Chondrocyte (in vitro differentiated cells): Measurements from ENCODE around the gene VSX1. TPM values are rescaled to one million over a fixed set of nuclear protein-coding genes. Genes with fewer than 3 reads are reported as not detected.

Experiments used
- DNase-seq: peaks from one replicate; pipeline ENCODE4 v3.0.0; 2021; ENCODE audit warnings: mixed read lengths, low spot score
- H3K27ac Mint-ChIP-seq: one replicate; pipeline ENCODE4 v1.8.0; 2021; ENCODE audit warnings: mild to moderate bottlenecking, moderate library complexity, mixed read lengths; ENCODE audit not compliant: unreplicated experiment
- H3K27me3 Mint-ChIP-seq: 2 replicates; pipeline ENCODE4 v1.8.0; 2021; ENCODE audit warnings: low read depth, mixed read lengths
- H3K36me3 Mint-ChIP-seq: 2 replicates; pipeline ENCODE4 v1.8.0; 2021; ENCODE audit warnings: low read depth, mixed read lengths
- H3K4me1 Mint-ChIP-seq: 2 replicates; pipeline ENCODE4 v1.8.0; 2021; ENCODE audit warnings: low read depth, mild to moderate bottlenecking, mixed read lengths
- H3K4me3 Mint-ChIP-seq: one replicate; pipeline ENCODE4 v1.8.0; 2021; ENCODE audit warnings: mild to moderate bottlenecking, moderate library complexity, mixed read lengths; ENCODE audit not compliant: unreplicated experiment
- H3K9me3 Mint-ChIP-seq: 2 replicates; pipeline ENCODE4 v1.8.0; 2021; ENCODE audit warnings: low read depth, mixed read lengths
- total RNA-seq: library from RNA; stranded (reverse); gene quantifications from 3 replicates; pipeline ENCODE4 v1.2.1, GENCODE V29; 2021
- TF ChIP-seq, protein P1 (sequence below): fragments of 200-600 bp; sonication (generic); IDR thresholded peaks from 2 replicates; pipeline ENCODE4 v1.5.0; 2021; ENCODE audit warnings: antibody characterized with exemption, mild to moderate bottlenecking, moderate library complexity

VSX1 gene
- total RNA-seq, 1 donor from 2014 or later, result not detected

DNA sequence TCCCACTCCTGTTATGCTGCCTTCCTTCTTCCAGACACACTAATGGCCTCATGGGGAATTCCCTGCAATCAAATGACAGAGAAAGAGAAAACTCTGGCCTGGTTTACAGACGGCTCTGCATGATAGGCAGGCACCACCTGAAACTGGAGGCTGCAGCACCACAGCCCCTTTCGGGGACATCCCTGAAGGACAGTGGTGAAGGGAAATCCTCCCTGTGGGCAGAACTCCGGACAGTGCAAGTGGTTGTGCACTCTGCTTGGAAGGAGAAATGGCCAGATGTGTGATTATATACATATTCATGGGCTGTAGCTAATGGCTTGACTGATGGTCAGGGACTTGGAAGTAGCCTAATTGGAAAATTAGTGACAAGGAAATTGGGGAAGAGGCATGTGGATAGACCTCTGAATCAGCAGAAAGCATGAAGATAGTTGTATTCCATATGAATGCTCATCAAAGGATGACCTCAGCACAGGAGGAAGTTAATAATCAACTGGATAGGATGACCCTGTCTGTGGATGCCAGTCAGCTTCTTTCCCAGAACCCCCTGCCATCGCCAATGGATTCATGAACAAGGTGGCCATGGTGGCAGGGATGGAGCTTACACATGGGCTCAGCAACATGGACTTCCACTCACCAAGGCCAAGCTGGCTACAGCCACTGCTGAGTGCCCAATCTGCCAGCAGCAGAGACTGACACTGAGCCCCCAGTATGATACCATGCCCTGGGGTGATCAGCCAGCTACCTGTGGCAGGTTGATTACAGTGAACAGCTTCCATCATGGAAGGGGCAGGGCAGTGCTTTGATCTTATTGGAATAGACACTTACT lies 44.5 kb upstream of the VSX1 start:
- Mint-ChIP-seq H3K27ac (no peak overlapping the region), H3K36me3 (no peaks in the 10 kb centered on the region), H3K4me3 (no peak overlapping the region), H3K9me3 (peaks cover 10% of the 10 kb centered on the region), H3K4me1 (no peaks in the 10 kb centered on the region), H3K27me3 (peaks cover 31% of the 10 kb centered on the region)
- DNase-seq, result no peak
- TF ChIP-seq, protein P1, sequence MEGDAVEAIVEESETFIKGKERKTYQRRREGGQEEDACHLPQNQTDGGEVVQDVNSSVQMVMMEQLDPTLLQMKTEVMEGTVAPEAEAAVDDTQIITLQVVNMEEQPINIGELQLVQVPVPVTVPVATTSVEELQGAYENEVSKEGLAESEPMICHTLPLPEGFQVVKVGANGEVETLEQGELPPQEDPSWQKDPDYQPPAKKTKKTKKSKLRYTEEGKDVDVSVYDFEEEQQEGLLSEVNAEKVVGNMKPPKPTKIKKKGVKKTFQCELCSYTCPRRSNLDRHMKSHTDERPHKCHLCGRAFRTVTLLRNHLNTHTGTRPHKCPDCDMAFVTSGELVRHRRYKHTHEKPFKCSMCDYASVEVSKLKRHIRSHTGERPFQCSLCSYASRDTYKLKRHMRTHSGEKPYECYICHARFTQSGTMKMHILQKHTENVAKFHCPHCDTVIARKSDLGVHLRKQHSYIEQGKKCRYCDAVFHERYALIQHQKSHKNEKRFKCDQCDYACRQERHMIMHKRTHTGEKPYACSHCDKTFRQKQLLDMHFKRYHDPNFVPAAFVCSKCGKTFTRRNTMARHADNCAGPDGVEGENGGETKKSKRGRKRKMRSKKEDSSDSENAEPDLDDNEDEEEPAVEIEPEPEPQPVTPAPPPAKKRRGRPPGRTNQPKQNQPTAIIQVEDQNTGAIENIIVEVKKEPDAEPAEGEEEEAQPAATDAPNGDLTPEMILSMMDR, result no peak

DNA sequence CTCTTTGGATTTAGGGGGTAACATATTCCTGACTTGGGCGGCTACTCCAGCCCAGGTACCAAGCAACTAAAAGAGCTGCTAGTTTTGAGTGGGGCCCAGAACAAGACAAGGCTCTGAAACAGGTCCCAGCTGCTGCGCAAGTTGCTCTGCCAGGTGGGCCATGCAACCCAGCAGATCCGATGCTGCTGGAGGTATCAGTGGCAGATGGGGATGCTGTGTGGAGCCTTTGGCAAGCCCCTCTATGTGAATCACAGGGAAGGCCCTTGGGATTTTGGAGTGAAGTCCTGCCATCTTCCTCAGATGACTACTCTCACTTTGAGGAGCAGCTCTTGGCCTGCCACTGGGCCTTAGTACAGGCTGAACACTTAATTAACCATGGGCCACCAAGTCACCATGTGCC lies 43.7 kb upstream of the VSX1 start:
- Mint-ChIP-seq H3K27me3 (peaks cover 31% of the 10 kb centered on the region), H3K36me3 (no peaks in the 10 kb centered on the region), H3K27ac (no peak overlapping the region), H3K9me3 (peaks cover 10% of the 10 kb centered on the region), H3K4me1 (no peaks in the 10 kb centered on the region), H3K4me3 (no peak overlapping the region)
- TF ChIP-seq, protein P1, result no peak
- DNase-seq, result no peak

DNA sequence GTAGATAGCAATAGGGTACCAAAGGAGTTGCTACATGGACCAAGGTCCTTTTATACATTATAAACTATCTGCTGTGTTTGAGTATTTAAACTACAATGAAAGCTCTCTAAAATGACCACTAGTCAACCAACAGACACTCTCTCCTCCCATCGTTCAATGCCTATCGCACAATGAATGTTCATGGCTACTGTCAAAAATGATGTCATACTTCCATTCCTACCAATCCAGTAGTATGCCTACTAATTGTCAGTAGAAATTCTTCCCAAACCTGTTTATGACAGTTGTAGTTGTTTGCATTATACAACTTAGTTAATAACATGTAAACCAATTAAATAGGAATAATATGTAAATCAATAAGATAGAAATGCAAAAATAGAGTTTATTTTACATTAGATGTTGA lies 39.0 kb upstream of the VSX1 start:
- Mint-ChIP-seq H3K4me3 (no peak overlapping the region), H3K36me3 (no peaks in the 10 kb centered on the region)

DNA sequence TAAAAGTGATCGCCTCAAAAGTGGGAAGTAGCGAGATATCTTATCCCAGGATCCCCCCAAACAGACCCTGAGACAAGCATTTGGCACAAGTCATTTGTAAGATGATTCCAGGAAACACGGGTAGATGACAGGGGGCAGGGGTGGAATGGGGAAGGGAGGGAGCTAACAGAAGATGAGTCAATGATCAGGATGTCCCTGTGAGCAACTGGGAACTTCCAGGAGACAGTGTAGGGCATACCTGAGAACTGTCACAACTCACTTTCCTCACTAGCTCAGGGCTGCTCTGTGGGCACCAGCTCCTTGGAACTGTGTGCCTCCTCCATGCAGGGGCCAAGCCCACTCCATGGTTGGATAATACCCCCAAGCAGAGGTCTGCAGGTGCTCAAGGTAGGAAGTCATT lies 38.5 kb upstream of the VSX1 start:
- peaks cover 9% of the 10 kb centered on the region for H3K4me1 Mint-ChIP-seq

More for the DNA sequence above, 39.0 kb upstream of the VSX1 start:
- TF ChIP-seq, protein P1, result no peak
- DNase-seq, result no peak
- Mint-ChIP-seq H3K4me1 (peaks cover 5% of the 10 kb centered on the region), H3K9me3 (no peaks in the 10 kb centered on the region), H3K27ac (no peak overlapping the region), H3K27me3 (peaks cover 31% of the 10 kb centered on the region)

DNA sequence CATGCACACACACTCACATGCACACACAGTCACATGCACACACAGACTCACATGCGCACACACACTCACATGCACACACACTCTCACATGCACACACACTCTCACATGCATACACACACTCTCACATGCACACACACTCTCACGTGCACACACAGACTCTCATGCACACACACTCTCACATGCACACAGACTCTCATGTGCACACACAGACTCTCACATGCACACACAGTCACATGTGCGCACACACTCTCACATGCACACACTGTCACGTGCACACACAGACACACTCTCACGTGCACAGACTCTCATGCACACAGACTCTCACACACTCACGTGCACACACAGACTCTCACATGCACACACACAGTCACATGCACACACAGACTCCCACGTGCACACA lies 36.6 kb upstream of the VSX1 start:
- DNase-seq, result no peak
- no peaks in the 10 kb centered on the region for H3K9me3 Mint-ChIP-seq
- no peak overlapping the region for H3K4me3 Mint-ChIP-seq
- H3K27ac Mint-ChIP-seq, result no peak overlapping the region
- H3K36me3 Mint-ChIP-seq, result no peaks in the 10 kb centered on the region
- TF ChIP-seq, protein P1, result no peak
- H3K4me1 Mint-ChIP-seq, result peaks cover 16% of the 10 kb centered on the region
- peaks cover 22% of the 10 kb centered on the region for H3K27me3 Mint-ChIP-seq

More for the DNA sequence above, 38.5 kb upstream of the VSX1 start:
- no peak overlapping the region for H3K27ac Mint-ChIP-seq
- TF ChIP-seq, protein P1, result no peak
- H3K36me3 Mint-ChIP-seq, result no peaks in the 10 kb centered on the region
- H3K27me3 Mint-ChIP-seq, result peaks cover 30% of the 10 kb centered on the region
- no peak overlapping the region for H3K4me3 Mint-ChIP-seq
- no peaks in the 10 kb centered on the region for H3K9me3 Mint-ChIP-seq
- no peak for DNase-seq
